ENCODE measurements around the gene POU4F1. TPM values are rescaled to one million over a fixed set of nuclear protein-coding genes. Genes with fewer than 3 reads are reported as not detected.

POU4F1 gene
- polyA plus RNA-seq, 4 donors: 0.06 TPM; not detected in 2

DNA sequence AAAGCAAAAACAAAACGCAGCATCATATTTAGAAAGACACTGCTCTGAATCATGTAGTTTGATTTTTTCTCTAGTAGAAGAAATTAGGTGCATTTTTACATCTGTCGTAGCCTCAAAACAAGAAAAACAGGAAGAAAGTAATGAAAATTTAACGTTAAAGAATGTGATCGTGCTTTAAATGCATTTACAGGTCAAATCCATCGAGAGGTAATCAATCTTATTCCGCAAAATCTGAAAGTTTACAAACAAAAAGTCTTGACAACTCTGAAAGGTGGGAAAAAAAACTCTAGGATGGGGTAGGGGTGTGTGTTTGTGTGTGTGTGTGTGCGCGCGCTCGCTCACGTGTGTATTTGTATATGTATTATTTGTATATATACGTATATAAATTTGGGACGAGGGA lies 10.2 kb downstream of the POU4F1 start:
- Histone ChIP-seq H3K4me3 (ENCODE audit: low read depth in 1 of 3, low read length in 3 of 3) (no peak overlapping the region), H3K27me3 (ENCODE audit: control insufficient read depth in 3 of 3, insufficient read depth in 3 of 3, low read length in 3 of 3) (peaks cover 0 to 75% (median 44%) of the 10 kb centered on the region in 3 donors), H3K36me3 (ENCODE audit: control insufficient read depth in 3 of 3, insufficient read depth in 2 of 3, low read depth in 1 of 3, low read length in 3 of 3) (no peaks in the 10 kb centered on the region), H3K27ac (ENCODE audit: low read depth in 1 of 3, low read length in 2 of 3) (no peak overlapping the region), H3K4me1 (ENCODE audit: control insufficient read depth in 3 of 3, insufficient read depth in 2 of 3, low read depth in 1 of 3, low read length in 2 of 3) (peaks cover 0 to 14% (median 4%) of the 10 kb centered on the region in 3 donors), H3K9me3 (ENCODE audit: control insufficient read depth in 2 of 2, insufficient read depth in 1 of 2, low read depth in 1 of 2, low read length in 1 of 2) (no peaks in the 10 kb centered on the region)
- DNase-seq (no peak), FAIRE-seq (no peak)
- WGBS, 3 donors: 12 to 20% (median 17%) methylated on average over 13 of the region's 13 CpGs

DNA sequence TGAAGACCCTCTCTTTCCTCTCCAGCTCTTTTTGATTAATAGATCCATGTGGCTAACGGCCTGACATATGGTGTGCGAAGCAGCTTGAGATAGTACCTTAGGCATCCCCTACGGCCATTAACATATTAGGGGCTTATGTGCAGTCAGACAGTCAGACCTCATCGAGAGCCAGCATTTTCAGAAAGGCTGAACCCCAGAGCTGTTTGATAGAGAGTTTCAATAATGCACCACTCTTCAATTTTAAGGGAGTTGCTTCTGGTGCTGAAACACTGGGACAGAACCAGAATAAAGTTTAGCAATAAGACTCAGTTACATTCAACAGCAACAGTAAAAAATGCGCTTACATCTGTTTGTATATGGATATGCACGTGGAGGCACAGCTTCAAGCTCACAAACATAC lies 10.8 kb downstream of the POU4F1 start:
- FAIRE-seq (no peak), DNase-seq (no peak)
- peaks cover 0 to 14% (median 4%) of the 10 kb centered on the region in 3 donors for H3K4me1 ChIP-seq (ENCODE audit: control insufficient read depth in 3 of 3, insufficient read depth in 2 of 3, low read depth in 1 of 3, low read length in 2 of 3)
- H3K27ac ChIP-seq (ENCODE audit: low read depth in 1 of 3, low read length in 2 of 3): no peak overlapping the region
- no peaks in the 10 kb centered on the region for H3K36me3 ChIP-seq (ENCODE audit: control insufficient read depth in 3 of 3, insufficient read depth in 2 of 3, low read depth in 1 of 3, low read length in 3 of 3)
- peaks cover 0 to 76% (median 47%) of the 10 kb centered on the region in 3 donors for H3K27me3 ChIP-seq (ENCODE audit: control insufficient read depth in 3 of 3, insufficient read depth in 3 of 3, low read length in 3 of 3)
- no peak overlapping the region for H3K4me3 ChIP-seq (ENCODE audit: low read depth in 1 of 3, low read length in 3 of 3)
- 8 to 13% (median 10%) methylated on average over 6 of the region's 6 CpGs for WGBS, 3 donors
- H3K9me3 ChIP-seq (ENCODE audit: control insufficient read depth in 2 of 2, insufficient read depth in 1 of 2, low read depth in 1 of 2, low read length in 1 of 2): peaks cover 0 to 1% of the 10 kb centered on the region in 2 donors

DNA sequence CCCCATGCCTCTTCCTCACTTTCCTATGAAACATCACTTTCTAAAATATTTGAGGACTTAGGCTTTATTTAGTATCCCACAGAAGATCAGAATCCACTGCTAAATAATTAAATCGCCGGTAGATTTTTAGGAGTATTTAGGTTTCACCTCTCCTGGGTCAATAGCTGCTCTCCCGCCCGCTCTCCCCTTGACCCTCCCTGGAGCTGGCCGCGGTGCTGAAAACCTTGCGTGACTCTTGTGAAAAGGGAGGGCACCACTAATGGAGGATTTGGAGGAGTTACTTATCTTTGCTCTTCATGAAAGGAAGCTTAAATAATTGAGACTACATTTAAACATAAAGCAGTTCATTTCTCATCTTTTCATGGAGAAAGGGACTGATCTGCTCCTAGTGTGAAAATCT lies 14.1 kb downstream of the POU4F1 start:
- no peak overlapping the region for H3K27ac ChIP-seq (ENCODE audit: low read depth in 1 of 3, low read length in 2 of 3)
- H3K36me3 ChIP-seq (ENCODE audit: control insufficient read depth in 3 of 3, insufficient read depth in 2 of 3, low read depth in 1 of 3, low read length in 3 of 3): peaks cover 0 to 2% (median 0%) of the 10 kb centered on the region in 3 donors
- WGBS, 3 donors: 3 to 11% (median 4%) methylated on average over 7 of the region's 7 CpGs
- no peaks in the 10 kb centered on the region for H3K4me1 ChIP-seq (ENCODE audit: control insufficient read depth in 3 of 3, insufficient read depth in 2 of 3, low read depth in 1 of 3, low read length in 2 of 3)
- H3K4me3 ChIP-seq (ENCODE audit: low read depth in 1 of 3, low read length in 3 of 3): no peak overlapping the region
- H3K27me3 ChIP-seq (ENCODE audit: control insufficient read depth in 3 of 3, insufficient read depth in 3 of 3, low read length in 3 of 3): peaks cover 4 to 63% (median 31%) of the 10 kb centered on the region in 3 donors
- FAIRE-seq: no peak
- peak in 1 of 2 donors; percentile 46 for DNase-seq
- H3K9me3 ChIP-seq (ENCODE audit: control insufficient read depth in 2 of 2, insufficient read depth in 1 of 2, low read depth in 1 of 2, low read length in 1 of 2): peaks cover 0 to 3% of the 10 kb centered on the region in 2 donors

DNA sequence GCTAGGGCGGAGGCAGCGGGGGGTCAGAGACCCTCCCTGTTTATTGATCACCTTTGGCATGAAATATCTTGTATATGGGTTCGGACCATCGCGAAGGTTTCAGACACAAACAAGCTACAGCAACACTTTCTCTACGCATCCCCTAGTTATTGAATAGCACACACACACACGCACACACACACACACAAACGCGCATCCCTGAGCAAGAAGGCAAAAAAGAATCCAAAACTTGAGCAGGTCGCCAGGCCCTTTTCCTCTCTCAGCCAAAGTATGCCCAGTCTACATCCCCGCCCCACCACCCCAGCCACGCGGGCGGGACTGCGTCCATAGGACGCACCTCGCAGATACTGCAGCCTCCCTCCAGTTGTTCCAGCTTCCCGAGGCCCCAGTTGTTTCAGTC lies 16.0 kb downstream of the POU4F1 start:
- Histone ChIP-seq H3K4me3 (ENCODE audit: low read depth in 1 of 3, low read length in 3 of 3) (no peak overlapping the region), H3K27ac (ENCODE audit: low read depth in 1 of 3, low read length in 2 of 3) (no peak overlapping the region), H3K9me3 (ENCODE audit: control insufficient read depth in 2 of 2, insufficient read depth in 1 of 2, low read depth in 1 of 2, low read length in 1 of 2) (peaks cover 0 to 3% of the 10 kb centered on the region in 2 donors), H3K4me1 (ENCODE audit: control insufficient read depth in 3 of 3, insufficient read depth in 2 of 3, low read depth in 1 of 3, low read length in 2 of 3) (no peaks in the 10 kb centered on the region), H3K27me3 (ENCODE audit: control insufficient read depth in 3 of 3, insufficient read depth in 3 of 3, low read length in 3 of 3) (peaks cover 4 to 47% (median 19%) of the 10 kb centered on the region in 3 donors), H3K36me3 (ENCODE audit: control insufficient read depth in 3 of 3, insufficient read depth in 2 of 3, low read depth in 1 of 3, low read length in 3 of 3) (peaks cover 0 to 2% (median 0%) of the 10 kb centered on the region in 3 donors)
- FAIRE-seq: no peak
- 19 to 36% (median 26%) methylated on average over 18 of the region's 18 CpGs for WGBS, 3 donors
- no peak for DNase-seq

DNA sequence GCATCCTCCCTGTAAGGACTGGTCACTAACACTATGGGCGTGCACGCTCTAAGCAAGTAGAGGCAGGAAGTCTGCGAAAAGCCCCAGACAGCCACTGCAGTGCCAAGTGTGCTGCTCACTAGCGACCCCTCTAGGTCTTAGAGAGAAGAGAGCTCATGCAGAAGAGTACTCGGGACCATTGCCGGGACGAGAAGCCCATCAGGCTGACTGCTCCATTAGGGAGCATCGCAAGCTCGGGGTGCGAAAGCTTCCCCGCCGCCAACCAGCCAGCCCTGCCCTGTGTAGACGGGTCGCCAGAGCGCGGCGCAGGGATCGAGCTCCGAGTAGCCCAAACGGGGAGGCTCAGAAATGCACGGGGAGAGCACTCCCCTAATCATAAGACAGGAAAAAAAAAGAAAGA lies 16.6 kb downstream of the POU4F1 start:
- Histone ChIP-seq H3K4me3 (ENCODE audit: low read depth in 1 of 3, low read length in 3 of 3) (no peak overlapping the region), H3K9me3 (ENCODE audit: control insufficient read depth in 2 of 2, insufficient read depth in 1 of 2, low read depth in 1 of 2, low read length in 1 of 2) (peaks cover 0 to 3% of the 10 kb centered on the region in 2 donors), H3K4me1 (ENCODE audit: control insufficient read depth in 3 of 3, insufficient read depth in 2 of 3, low read depth in 1 of 3, low read length in 2 of 3) (no peaks in the 10 kb centered on the region), H3K36me3 (ENCODE audit: control insufficient read depth in 3 of 3, insufficient read depth in 2 of 3, low read depth in 1 of 3, low read length in 3 of 3) (peaks cover 0 to 2% (median 0%) of the 10 kb centered on the region in 3 donors), H3K27ac (ENCODE audit: low read depth in 1 of 3, low read length in 2 of 3) (no peak overlapping the region), H3K27me3 (ENCODE audit: control insufficient read depth in 3 of 3, insufficient read depth in 3 of 3, low read length in 3 of 3) (peaks cover 4 to 46% (median 19%) of the 10 kb centered on the region in 3 donors)
- FAIRE-seq: no peak
- 9 to 33% (median 26%) methylated on average over 21 of the region's 21 CpGs for WGBS, 3 donors
- no peak for DNase-seq

DNA sequence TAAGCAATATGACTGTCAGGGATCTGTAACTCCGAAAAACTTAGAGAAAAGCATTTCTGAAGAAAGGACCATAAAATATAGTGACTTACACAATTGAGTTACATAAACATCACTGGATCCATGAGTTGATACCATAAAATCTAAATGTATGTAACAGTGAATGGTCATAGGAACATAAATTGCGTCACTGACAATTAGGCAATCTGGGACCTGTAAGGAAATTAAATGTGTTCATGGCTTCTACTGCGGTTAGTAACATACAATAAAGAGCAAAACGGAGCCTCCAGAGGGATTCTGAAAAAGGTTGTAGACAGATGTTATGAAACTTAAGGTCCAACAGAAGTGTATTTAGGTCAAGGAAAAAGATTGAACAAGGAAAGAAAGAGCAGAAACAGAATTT lies 27.1 kb downstream of the POU4F1 start:
- Histone ChIP-seq H3K9me3 (ENCODE audit: control insufficient read depth in 2 of 2, insufficient read depth in 1 of 2, low read depth in 1 of 2, low read length in 1 of 2) (no peaks in the 10 kb centered on the region), H3K36me3 (ENCODE audit: control insufficient read depth in 3 of 3, insufficient read depth in 2 of 3, low read depth in 1 of 3, low read length in 3 of 3) (no peaks in the 10 kb centered on the region), H3K27me3 (ENCODE audit: control insufficient read depth in 3 of 3, insufficient read depth in 3 of 3, low read length in 3 of 3) (peaks cover 0 to 11% (median 0%) of the 10 kb centered on the region in 3 donors), H3K4me1 (ENCODE audit: control insufficient read depth in 3 of 3, insufficient read depth in 2 of 3, low read depth in 1 of 3, low read length in 2 of 3) (no peaks in the 10 kb centered on the region), H3K27ac (ENCODE audit: low read depth in 1 of 3, low read length in 2 of 3) (no peak overlapping the region), H3K4me3 (ENCODE audit: low read depth in 1 of 3, low read length in 3 of 3) (no peak overlapping the region)
- no peak for FAIRE-seq
- no peak for DNase-seq
- WGBS, 3 donors: 84 to 90% (median 88%) methylated on average over 4 of the region's 4 CpGs

DNA sequence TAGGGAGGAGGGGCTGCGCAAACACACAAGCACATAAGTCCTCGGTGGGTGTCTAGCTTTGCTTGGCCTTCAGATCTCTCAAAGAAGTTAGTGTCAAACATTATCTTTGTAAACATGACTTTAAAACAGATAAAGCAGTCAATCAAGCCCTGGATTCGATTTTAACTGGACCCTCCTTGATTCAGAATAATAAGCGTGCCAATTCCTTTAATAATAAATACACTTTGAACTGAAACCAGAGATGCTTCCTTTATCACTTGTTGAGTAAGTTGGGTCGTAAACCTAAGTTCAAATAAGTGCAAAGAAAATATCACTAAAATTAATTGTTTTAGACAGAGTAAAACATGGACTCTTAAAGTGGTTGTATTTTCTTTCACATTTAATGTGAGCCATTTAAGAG lies 30.9 kb downstream of the POU4F1 start:
- Histone ChIP-seq H3K4me3 (ENCODE audit: low read depth in 1 of 3, low read length in 3 of 3) (no peak overlapping the region), H3K36me3 (ENCODE audit: control insufficient read depth in 3 of 3, insufficient read depth in 2 of 3, low read depth in 1 of 3, low read length in 3 of 3) (no peaks in the 10 kb centered on the region), H3K9me3 (ENCODE audit: control insufficient read depth in 2 of 2, insufficient read depth in 1 of 2, low read depth in 1 of 2, low read length in 1 of 2) (no peaks in the 10 kb centered on the region), H3K27ac (ENCODE audit: low read depth in 1 of 3, low read length in 2 of 3) (no peak overlapping the region), H3K4me1 (ENCODE audit: control insufficient read depth in 3 of 3, insufficient read depth in 2 of 3, low read depth in 1 of 3, low read length in 2 of 3) (no peaks in the 10 kb centered on the region), H3K27me3 (ENCODE audit: control insufficient read depth in 3 of 3, insufficient read depth in 3 of 3, low read length in 3 of 3) (no peaks in the 10 kb centered on the region)
- 39 to 62% (median 41%) methylated on average over 5 of the region's 5 CpGs for WGBS, 3 donors
- FAIRE-seq (no peak), DNase-seq (no peak)

DNA sequence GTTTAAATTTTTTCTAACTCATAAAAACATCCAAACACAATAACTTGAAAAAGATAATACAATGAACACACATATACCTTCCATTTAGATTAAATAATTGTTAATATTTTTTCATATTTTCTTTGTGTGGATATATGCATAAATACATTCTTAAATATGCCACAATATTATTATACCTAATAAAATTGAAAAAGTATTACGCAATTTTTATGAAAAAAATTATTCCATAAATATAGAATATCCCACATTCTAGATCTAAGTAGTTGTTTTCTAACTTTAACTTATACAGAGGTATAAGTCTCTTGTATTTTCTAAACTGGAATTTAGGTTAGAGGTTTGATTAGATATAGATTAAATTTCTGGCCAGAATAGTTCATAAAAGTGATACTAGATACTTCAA lies 34.3 kb downstream of the POU4F1 start:
- no peak for DNase-seq
- Histone ChIP-seq H3K4me3 (ENCODE audit: low read depth in 1 of 3, low read length in 3 of 3) (no peak overlapping the region), H3K27ac (ENCODE audit: low read depth in 1 of 3, low read length in 2 of 3) (no peak overlapping the region), H3K36me3 (ENCODE audit: control insufficient read depth in 3 of 3, insufficient read depth in 2 of 3, low read depth in 1 of 3, low read length in 3 of 3) (no peaks in the 10 kb centered on the region), H3K27me3 (ENCODE audit: control insufficient read depth in 3 of 3, insufficient read depth in 3 of 3, low read length in 3 of 3) (no peaks in the 10 kb centered on the region), H3K9me3 (ENCODE audit: control insufficient read depth in 2 of 2, insufficient read depth in 1 of 2, low read depth in 1 of 2, low read length in 1 of 2) (no peaks in the 10 kb centered on the region), H3K4me1 (ENCODE audit: control insufficient read depth in 3 of 3, insufficient read depth in 2 of 3, low read depth in 1 of 3, low read length in 2 of 3) (no peaks in the 10 kb centered on the region)
- FAIRE-seq: peak; percentile 62
- WGBS, 3 donors: 86 to 95% (median 89%) methylated on average over 1 of the region's 1 CpG

DNA sequence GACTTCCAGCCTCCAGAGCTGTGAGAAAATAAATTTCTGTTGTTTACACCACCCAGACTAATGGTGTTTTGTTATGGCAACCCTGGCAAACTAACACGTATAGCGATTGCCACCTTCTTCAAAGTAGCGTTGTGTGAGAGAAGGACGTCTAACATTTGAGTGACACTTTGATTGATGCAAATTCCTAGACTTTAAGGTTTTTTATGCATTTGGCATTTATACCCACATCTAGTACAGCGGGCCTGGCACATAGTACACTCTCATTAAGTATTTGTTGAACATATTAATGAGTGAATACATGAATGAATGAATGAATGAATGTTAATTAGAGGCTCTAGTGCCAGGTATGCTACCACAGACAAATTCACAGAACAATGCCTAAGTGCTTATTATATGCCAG lies 36.7 kb downstream of the POU4F1 start:
- no peak overlapping the region for H3K27ac ChIP-seq (ENCODE audit: low read depth in 1 of 3, low read length in 2 of 3)
- no peaks in the 10 kb centered on the region for H3K36me3 ChIP-seq (ENCODE audit: control insufficient read depth in 3 of 3, insufficient read depth in 2 of 3, low read depth in 1 of 3, low read length in 3 of 3)
- 87 to 89% (median 89%) methylated on average over 5 of the region's 5 CpGs for WGBS, 3 donors
- H3K4me1 ChIP-seq (ENCODE audit: control insufficient read depth in 3 of 3, insufficient read depth in 2 of 3, low read depth in 1 of 3, low read length in 2 of 3): no peaks in the 10 kb centered on the region
- FAIRE-seq (no peak), DNase-seq (no peak)
- H3K4me3 ChIP-seq (ENCODE audit: low read depth in 1 of 3, low read length in 3 of 3): no peak overlapping the region
- H3K27me3 ChIP-seq (ENCODE audit: control insufficient read depth in 3 of 3, insufficient read depth in 3 of 3, low read length in 3 of 3): no peaks in the 10 kb centered on the region
- H3K9me3 ChIP-seq (ENCODE audit: control insufficient read depth in 2 of 2, insufficient read depth in 1 of 2, low read depth in 1 of 2, low read length in 1 of 2): no peaks in the 10 kb centered on the region
